ENCODE measurements around the gene FGGY. TPM values are rescaled to one million over a fixed set of nuclear protein-coding genes. Genes with fewer than 3 reads are reported as not detected.

Gene FGGY
- total RNA-seq, 1 experiment from 2014 or later, result 12.0 TPM

GRCh38 chr1:59579222-59579621 lies 282.3 kb downstream of the FGGY start (continued):
- TF ChIP-seq ZNF512 (CRISPR knock-in tag; IDR thresholded peaks at IDR 0.05; ENCODE audit: borderline replicate concordance) (no peak), ATF6 (CRISPR knock-in tag; IDR thresholded peaks at IDR 0.05) (no peak), HMGA2 (CRISPR knock-in tag; IDR thresholded peaks at IDR 0.05) (no peak), STAT6 (CRISPR knock-in tag; conservative IDR thresholded peaks at IDR 0.05; ENCODE audit: low read depth) (no peak), SP1 (CRISPR knock-in tag; conservative IDR thresholded peaks at IDR 0.05) (no peak), ZNF425 (CRISPR knock-in tag; conservative IDR thresholded peaks at IDR 0.05) (no peak)

GRCh38 chr1:59580257-59580656 lies 283.4 kb downstream of the FGGY start:
- no peak overlapping the region for H3K4me3 Mint-ChIP-seq
- ChIA-PET CTCF (no interaction called here), POLR2A (no interaction called here)
- H3K4me1 Mint-ChIP-seq, result no peaks in the 10 kb centered on the region
- H3K9me3 Mint-ChIP-seq, result peaks cover 36% of the 10 kb centered on the region
- H3K27me3 Mint-ChIP-seq (ENCODE audit: low read depth), result no peaks in the 10 kb centered on the region
- no peak for DNase-seq (ENCODE audit: low spot score)
- peaks cover 21% of the 10 kb centered on the region for H3K36me3 Mint-ChIP-seq
- ATAC-seq, result no peak
- H3K27ac Mint-ChIP-seq, result no peak overlapping the region
- no peak for TF ChIP-seq AFF4 (CRISPR knock-in tag; IDR thresholded peaks at IDR 0.05; ENCODE audit: borderline replicate concordance)
- no peak for TF ChIP-seq ZNF416 (CRISPR knock-in tag; IDR thresholded peaks at IDR 0.05)
- no peak for TF ChIP-seq RORB (CRISPR knock-in tag; IDR thresholded peaks at IDR 0.05)
- TF ChIP-seq FOXJ3 (CRISPR knock-in tag; IDR thresholded peaks at IDR 0.05; ENCODE audit: borderline replicate concordance), result no peak
- no peak for TF ChIP-seq NFYB (CRISPR knock-in tag; conservative IDR thresholded peaks at IDR 0.05; ENCODE audit: low read depth)
- TF ChIP-seq EMX1 (CRISPR knock-in tag; IDR thresholded peaks at IDR 0.05), result no peak
- TF ChIP-seq MXD4 (CRISPR knock-in tag; IDR thresholded peaks at IDR 0.05; ENCODE audit: borderline replicate concordance), result no peak
- TF ChIP-seq PREB (CRISPR knock-in tag; IDR thresholded peaks at IDR 0.05; ENCODE audit: borderline replicate concordance), result no peak
- no peak for TF ChIP-seq SP1 (CRISPR knock-in tag; conservative IDR thresholded peaks at IDR 0.05)
- TF ChIP-seq ZNF138 (CRISPR knock-in tag; conservative IDR thresholded peaks at IDR 0.05), result no peak
- TF ChIP-seq CBFB (CRISPR knock-in tag; IDR thresholded peaks at IDR 0.05; ENCODE audit: low read depth), result no peak
- no peak for TF ChIP-seq MAX (CRISPR knock-in tag; IDR thresholded peaks at IDR 0.05)
- no peak for TF ChIP-seq PRDM15 (CRISPR knock-in tag; IDR thresholded peaks at IDR 0.05)
- no peak for TF ChIP-seq CREM (CRISPR knock-in tag; IDR thresholded peaks at IDR 0.05)

Measured in WTC11 (cell line).